ENCODE data around the gene ATP2C2.

ATP2C2 gene

GRCh38 chr16:84359326-84359725 lies 9.0 kb upstream of the ATP2C2 start:
- CTCF ChIA-PET: interaction anchor here (0.5 to 1.1 kb wide), 3 partner anchors 52 to 402 kb away, joined by 4 read pairs; no protein-coding TSS in a partner anchor
- POLR2A ChIA-PET: no interaction called here
- Histone ChIP-seq H3K9me3 (ENCODE audit: control insufficient read depth, insufficient read depth, low read depth, low read length) (no peaks in the 10 kb centered on the region), H3K4me3 (ENCODE audit: low read depth, low read length) (no peak overlapping the region), H3K27ac (ENCODE audit: extremely low read depth, low read depth, low read length) (no peak overlapping the region), H3K36me3 (ENCODE audit: control insufficient read depth in 2 of 2, insufficient read depth in 1 of 2, low read length in 2 of 2) (no peaks in the 10 kb centered on the region), H3K4me1 (ENCODE audit: control insufficient read depth, insufficient read depth, low read length) (no peaks in the 10 kb centered on the region)
- no peak for TF ChIP-seq ZNF777 (tag by site-specific recombination; IDR thresholded peaks at IDR 0.05; ENCODE audit: borderline replicate concordance)
- TF ChIP-seq ZNF169 (tag by site-specific recombination; IDR thresholded peaks at IDR 0.05): no peak
- TF ChIP-seq, protein P1, sequence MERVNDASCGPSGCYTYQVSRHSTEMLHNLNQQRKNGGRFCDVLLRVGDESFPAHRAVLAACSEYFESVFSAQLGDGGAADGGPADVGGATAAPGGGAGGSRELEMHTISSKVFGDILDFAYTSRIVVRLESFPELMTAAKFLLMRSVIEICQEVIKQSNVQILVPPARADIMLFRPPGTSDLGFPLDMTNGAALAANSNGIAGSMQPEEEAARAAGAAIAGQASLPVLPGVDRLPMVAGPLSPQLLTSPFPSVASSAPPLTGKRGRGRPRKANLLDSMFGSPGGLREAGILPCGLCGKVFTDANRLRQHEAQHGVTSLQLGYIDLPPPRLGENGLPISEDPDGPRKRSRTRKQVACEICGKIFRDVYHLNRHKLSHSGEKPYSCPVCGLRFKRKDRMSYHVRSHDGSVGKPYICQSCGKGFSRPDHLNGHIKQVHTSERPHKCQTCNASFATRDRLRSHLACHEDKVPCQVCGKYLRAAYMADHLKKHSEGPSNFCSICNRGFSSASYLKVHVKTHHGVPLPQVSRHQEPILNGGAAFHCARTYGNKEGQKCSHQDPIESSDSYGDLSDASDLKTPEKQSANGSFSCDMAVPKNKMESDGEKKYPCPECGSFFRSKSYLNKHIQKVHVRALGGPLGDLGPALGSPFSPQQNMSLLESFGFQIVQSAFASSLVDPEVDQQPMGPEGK (tag by site-specific recombination; IDR thresholded peaks at IDR 0.05): no peak
- no peak for TF ChIP-seq ZNF10 (tag by site-specific recombination; IDR thresholded peaks at IDR 0.05)
- TF ChIP-seq GLI4 (tag by site-specific recombination; IDR thresholded peaks at IDR 0.05): no peak
- no peak for TF ChIP-seq ZNF280C (tag by site-specific recombination; IDR thresholded peaks at IDR 0.05)
- TF ChIP-seq, protein P2, sequence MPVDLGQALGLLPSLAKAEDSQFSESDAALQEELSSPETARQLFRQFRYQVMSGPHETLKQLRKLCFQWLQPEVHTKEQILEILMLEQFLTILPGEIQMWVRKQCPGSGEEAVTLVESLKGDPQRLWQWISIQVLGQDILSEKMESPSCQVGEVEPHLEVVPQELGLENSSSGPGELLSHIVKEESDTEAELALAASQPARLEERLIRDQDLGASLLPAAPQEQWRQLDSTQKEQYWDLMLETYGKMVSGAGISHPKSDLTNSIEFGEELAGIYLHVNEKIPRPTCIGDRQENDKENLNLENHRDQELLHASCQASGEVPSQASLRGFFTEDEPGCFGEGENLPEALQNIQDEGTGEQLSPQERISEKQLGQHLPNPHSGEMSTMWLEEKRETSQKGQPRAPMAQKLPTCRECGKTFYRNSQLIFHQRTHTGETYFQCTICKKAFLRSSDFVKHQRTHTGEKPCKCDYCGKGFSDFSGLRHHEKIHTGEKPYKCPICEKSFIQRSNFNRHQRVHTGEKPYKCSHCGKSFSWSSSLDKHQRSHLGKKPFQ (tag by site-specific recombination; IDR thresholded peaks at IDR 0.05): no peak
- TF ChIP-seq, protein P3, sequence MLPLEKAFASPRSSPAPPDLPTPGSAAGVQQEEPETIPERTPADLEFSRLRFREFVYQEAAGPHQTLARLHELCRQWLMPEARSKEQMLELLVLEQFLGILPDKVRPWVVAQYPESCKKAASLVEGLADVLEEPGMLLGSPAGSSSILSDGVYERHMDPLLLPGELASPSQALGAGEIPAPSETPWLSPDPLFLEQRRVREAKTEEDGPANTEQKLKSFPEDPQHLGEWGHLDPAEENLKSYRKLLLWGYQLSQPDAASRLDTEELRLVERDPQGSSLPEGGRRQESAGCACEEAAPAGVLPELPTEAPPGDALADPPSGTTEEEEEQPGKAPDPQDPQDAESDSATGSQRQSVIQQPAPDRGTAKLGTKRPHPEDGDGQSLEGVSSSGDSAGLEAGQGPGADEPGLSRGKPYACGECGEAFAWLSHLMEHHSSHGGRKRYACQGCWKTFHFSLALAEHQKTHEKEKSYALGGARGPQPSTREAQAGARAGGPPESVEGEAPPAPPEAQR (tag by site-specific recombination; IDR thresholded peaks at IDR 0.05): no peak
- TF ChIP-seq GLIS2 (tag by site-specific recombination; IDR thresholded peaks at IDR 0.05): no peak
- no peak for TF ChIP-seq FEZF1 (tag by site-specific recombination; IDR thresholded peaks at IDR 0.05)
- TF ChIP-seq ZNF768 (tag by site-specific recombination; IDR thresholded peaks at IDR 0.05): no peak
- no peak for TF ChIP-seq SP2 (tag by site-specific recombination; IDR thresholded peaks at IDR 0.05)

GRCh38 chr16:84360170-84360569 lies 8.2 kb upstream of the ATP2C2 start:
- H3K9me3 ChIP-seq (ENCODE audit: control insufficient read depth, insufficient read depth, low read depth, low read length): no peaks in the 10 kb centered on the region
- CTCF ChIA-PET: no interaction called here
- no peak overlapping the region for H3K27ac ChIP-seq (ENCODE audit: extremely low read depth, low read depth, low read length)
- POLR2A ChIA-PET: no interaction called here
- no peak overlapping the region for H3K4me3 ChIP-seq (ENCODE audit: low read depth, low read length)
- H3K36me3 ChIP-seq (ENCODE audit: control insufficient read depth in 2 of 2, insufficient read depth in 1 of 2, low read length in 2 of 2): no peaks in the 10 kb centered on the region
- H3K4me1 ChIP-seq (ENCODE audit: control insufficient read depth, insufficient read depth, low read length): no peaks in the 10 kb centered on the region
- TF ChIP-seq, protein P4, sequence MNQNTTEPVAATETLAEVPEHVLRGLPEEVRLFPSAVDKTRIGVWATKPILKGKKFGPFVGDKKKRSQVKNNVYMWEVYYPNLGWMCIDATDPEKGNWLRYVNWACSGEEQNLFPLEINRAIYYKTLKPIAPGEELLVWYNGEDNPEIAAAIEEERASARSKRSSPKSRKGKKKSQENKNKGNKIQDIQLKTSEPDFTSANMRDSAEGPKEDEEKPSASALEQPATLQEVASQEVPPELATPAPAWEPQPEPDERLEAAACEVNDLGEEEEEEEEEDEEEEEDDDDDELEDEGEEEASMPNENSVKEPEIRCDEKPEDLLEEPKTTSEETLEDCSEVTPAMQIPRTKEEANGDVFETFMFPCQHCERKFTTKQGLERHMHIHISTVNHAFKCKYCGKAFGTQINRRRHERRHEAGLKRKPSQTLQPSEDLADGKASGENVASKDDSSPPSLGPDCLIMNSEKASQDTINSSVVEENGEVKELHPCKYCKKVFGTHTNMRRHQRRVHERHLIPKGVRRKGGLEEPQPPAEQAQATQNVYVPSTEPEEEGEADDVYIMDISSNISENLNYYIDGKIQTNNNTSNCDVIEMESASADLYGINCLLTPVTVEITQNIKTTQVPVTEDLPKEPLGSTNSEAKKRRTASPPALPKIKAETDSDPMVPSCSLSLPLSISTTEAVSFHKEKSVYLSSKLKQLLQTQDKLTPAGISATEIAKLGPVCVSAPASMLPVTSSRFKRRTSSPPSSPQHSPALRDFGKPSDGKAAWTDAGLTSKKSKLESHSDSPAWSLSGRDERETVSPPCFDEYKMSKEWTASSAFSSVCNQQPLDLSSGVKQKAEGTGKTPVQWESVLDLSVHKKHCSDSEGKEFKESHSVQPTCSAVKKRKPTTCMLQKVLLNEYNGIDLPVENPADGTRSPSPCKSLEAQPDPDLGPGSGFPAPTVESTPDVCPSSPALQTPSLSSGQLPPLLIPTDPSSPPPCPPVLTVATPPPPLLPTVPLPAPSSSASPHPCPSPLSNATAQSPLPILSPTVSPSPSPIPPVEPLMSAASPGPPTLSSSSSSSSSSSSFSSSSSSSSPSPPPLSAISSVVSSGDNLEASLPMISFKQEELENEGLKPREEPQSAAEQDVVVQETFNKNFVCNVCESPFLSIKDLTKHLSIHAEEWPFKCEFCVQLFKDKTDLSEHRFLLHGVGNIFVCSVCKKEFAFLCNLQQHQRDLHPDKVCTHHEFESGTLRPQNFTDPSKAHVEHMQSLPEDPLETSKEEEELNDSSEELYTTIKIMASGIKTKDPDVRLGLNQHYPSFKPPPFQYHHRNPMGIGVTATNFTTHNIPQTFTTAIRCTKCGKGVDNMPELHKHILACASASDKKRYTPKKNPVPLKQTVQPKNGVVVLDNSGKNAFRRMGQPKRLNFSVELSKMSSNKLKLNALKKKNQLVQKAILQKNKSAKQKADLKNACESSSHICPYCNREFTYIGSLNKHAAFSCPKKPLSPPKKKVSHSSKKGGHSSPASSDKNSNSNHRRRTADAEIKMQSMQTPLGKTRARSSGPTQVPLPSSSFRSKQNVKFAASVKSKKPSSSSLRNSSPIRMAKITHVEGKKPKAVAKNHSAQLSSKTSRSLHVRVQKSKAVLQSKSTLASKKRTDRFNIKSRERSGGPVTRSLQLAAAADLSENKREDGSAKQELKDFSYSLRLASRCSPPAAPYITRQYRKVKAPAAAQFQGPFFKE (tag by site-specific recombination; IDR thresholded peaks at IDR 0.05; ENCODE audit: borderline replicate concordance): no peak
- no peak for TF ChIP-seq ZNF280C (tag by site-specific recombination; IDR thresholded peaks at IDR 0.05)
- TF ChIP-seq ZNF654 (tag by site-specific recombination; IDR thresholded peaks at IDR 0.05; ENCODE audit: low read depth): no peak
- TF ChIP-seq, protein P5, sequence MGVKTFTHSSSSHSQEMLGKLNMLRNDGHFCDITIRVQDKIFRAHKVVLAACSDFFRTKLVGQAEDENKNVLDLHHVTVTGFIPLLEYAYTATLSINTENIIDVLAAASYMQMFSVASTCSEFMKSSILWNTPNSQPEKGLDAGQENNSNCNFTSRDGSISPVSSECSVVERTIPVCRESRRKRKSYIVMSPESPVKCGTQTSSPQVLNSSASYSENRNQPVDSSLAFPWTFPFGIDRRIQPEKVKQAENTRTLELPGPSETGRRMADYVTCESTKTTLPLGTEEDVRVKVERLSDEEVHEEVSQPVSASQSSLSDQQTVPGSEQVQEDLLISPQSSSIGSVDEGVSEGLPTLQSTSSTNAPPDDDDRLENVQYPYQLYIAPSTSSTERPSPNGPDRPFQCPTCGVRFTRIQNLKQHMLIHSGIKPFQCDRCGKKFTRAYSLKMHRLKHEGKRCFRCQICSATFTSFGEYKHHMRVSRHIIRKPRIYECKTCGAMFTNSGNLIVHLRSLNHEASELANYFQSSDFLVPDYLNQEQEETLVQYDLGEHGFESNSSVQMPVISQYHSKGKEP (tag by site-specific recombination; IDR thresholded peaks at IDR 0.05): no peak
- TF ChIP-seq, protein P3 (tag by site-specific recombination; IDR thresholded peaks at IDR 0.05): no peak

Measured in HEK293 (cell line).